Kidney epithelial cell (primary cell): Measurements from ENCODE around the gene OVCA2. TPM values are rescaled to one million over a fixed set of nuclear protein-coding genes. Genes with fewer than 3 reads are reported as not detected.

ENCODE experiments used
- DNase-seq: peaks from one replicate; pipeline ENCODE4 v3.0.0-alpha.2; 2010; ENCODE audit warnings: low read depth
- H3K27me3 ChIP-seq: 2 replicates; pipeline ENCODE4 v1.6.0; 2011; ENCODE audit warnings: low read length; ENCODE audit not compliant: control insufficient read depth, insufficient read depth
- H3K36me3 ChIP-seq: 2 replicates; pipeline ENCODE4 v1.5.1; 2011; ENCODE audit warnings: low read length; ENCODE audit not compliant: control insufficient read depth, insufficient read depth
- H3K4me3 ChIP-seq: 2 replicates; pipeline ENCODE4 v1.5.1; 2011; ENCODE audit warnings: low read depth, mild to moderate bottlenecking, control low read depth, low read length
- CTCF ChIP-seq: IDR thresholded peaks from 2 replicates; pipeline ENCODE4 v1.5.1; 2011; ENCODE audit warnings: mild to moderate bottlenecking, moderate library complexity, low read length, control low read depth, inconsistent platforms; ENCODE audit not compliant: insufficient read depth, poor library complexity, severe bottlenecking
- total RNA-seq: library from RNA; depleted of rRNA; stranded (reverse); fragments of >200 nt; gene quantifications from 2 replicates; pipeline ENCODE4 v1.2.3, GENCODE V29; 2015

The OVCA2 gene
- total RNA-seq, 1 donor from 2014 or later, result 88.2 TPM

- Histone ChIP-seq H3K4me3 (peak overlapping the region; percentile 58), H3K36me3 (no peaks in the 10 kb centered on the region), H3K27me3 (peaks cover 19% of the 10 kb centered on the region)
- no peak for DNase-seq
- no peak for TF ChIP-seq CTCF
Measured at GRCh38 chr17:2049333-2050299, 7.8 kb downstream of the OVCA2 start.

- no peak for TF ChIP-seq CTCF
- no peaks in the 10 kb centered on the region for H3K36me3 ChIP-seq
- peaks cover 19% of the 10 kb centered on the region for H3K27me3 ChIP-seq
- no peak for DNase-seq
- H3K4me3 ChIP-seq, result peak overlapping the region; percentile 43
Measured at GRCh38 chr17:2050300-2051060, 8.7 kb downstream of the OVCA2 start.

DNA sequence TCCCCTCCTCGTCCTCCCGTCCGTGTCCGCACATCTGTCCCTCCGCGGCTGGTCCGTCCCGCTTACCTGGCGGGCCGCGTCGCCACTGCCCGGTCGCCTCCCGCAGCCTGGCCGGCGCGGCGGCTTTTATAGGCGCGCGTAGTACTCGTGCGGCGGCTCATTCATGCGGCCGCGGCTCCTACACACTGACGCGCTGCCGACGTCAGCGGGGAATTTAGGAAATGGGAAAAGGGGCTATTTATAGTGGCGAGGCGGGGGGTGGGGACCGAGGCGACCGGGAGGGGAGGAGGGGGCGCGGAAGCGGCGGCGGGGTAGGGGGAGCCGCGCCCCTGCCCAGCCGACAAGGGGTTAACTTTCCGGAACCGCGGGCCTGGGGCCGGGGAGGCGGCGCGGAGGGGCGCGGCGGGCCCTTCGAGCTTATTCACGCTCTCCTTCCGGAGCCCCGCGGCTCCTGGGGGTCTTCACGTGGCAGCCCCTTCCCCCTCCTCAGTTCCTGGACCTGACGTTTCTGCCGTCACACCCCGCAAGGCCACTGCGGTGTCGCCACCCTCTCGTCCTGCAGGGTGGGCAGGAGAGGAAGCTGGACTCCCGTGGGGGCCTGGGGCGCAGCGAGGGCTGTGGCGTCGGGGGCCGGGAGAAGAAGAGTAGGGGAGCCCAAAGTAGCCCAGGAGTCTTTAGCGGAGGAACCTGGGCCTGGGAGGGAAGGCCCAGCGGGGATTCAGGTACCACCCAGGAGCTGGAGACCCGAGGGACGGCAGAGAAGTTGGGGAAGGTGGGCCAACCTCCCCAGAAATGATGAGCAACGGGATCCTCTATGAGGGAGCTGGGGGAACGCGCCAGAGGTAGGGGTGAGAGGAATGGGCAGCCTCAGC lies 9.5 kb downstream of the OVCA2 start:
- TF ChIP-seq CTCF, result no peak
- H3K36me3 ChIP-seq, result no peaks in the 10 kb centered on the region
- H3K4me3 ChIP-seq, result peak overlapping the region; percentile 43
- peaks cover 22% of the 10 kb centered on the region for H3K27me3 ChIP-seq
- DNase-seq, result no peak

DNA sequence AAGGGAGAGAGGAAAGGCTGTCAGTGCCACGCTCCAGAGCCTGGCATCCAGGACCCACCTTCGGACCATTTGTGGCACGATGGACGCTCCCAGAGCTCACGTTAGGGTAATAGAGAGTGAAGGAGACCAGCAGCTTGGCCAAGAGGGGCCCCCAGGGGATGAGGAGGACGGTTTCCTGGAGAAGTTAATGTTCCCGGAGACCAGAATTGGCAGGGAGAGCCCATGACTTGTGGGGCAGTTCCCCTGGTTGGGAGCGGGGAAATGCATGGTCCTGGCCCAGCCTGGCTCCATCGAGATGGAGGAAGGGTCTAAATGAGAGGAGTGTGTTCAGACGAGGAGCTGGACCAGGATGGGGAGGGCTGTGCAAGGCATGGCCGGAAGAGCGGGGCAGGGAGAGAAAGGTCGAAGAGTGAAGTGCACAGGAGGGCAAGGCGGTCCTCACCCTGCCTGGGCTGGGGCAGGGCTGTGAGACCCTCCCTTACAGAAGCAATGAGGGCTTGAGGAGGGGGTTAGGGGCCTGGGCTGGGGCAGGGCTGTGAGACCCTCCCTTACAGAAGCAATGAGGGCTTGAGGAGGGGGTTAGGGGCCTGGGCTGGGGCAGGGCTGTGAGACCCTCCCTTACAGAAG lies 10.2 kb downstream of the OVCA2 start:
- DNase-seq, result no peak
- no peak for TF ChIP-seq CTCF
- peaks cover 26% of the 10 kb centered on the region for H3K27me3 ChIP-seq
- no peak overlapping the region for H3K4me3 ChIP-seq
- H3K36me3 ChIP-seq, result no peaks in the 10 kb centered on the region

- Histone ChIP-seq H3K4me3 (peak overlapping the region; percentile 39), H3K27me3 (peaks cover 37% of the 10 kb centered on the region), H3K36me3 (no peaks in the 10 kb centered on the region)
- no peak for DNase-seq
- peak; percentile 61 for TF ChIP-seq CTCF
Measured at GRCh38 chr17:2053380-2054261, 11.8 kb downstream of the OVCA2 start.
